K562 (cell line): ENCODE data around the gene CTRB2. TPM values are rescaled to one million over a fixed set of nuclear protein-coding genes. Genes with fewer than 3 reads are reported as not detected.
A peak's percentile ranks its signal among the peaks of the same experiment; 100 is the strongest.

Experiments
- BHLHE40 ChIP-seq: IDR thresholded peaks from 2 replicates; pipeline ENCODE4 v1.6.1; 2011; ENCODE audit warnings: low read length, improper control_type of control experiment
- EP400 ChIP-seq: fragments of 450-650 bp; IDR thresholded peaks from 2 replicates; pipeline ENCODE4 v1.6.1; 2017; ENCODE audit warnings: antibody characterized with exemption, mild to moderate bottlenecking, moderate library complexity
- RB1 ChIP-seq: fragments of 450-650 bp; IDR thresholded peaks from 2 replicates; pipeline ENCODE4 v1.6.1; 2017; ENCODE audit warnings: low read depth, mild to moderate bottlenecking
- SLC30A9 ChIP-seq: fragments of 250-450 bp; sonication (Bioruptor Pico); IDR thresholded peaks from 2 replicates; pipeline ENCODE4 v1.8.0; 2022; ENCODE audit warnings: mild to moderate bottlenecking, moderate library complexity
- TSC22D4 ChIP-seq: fragments of 450-650 bp; IDR thresholded peaks from 2 replicates; pipeline ENCODE4 v1.6.1; 2016; ENCODE audit warnings: missing genetic modification characterization, missing biosample characterization, control low read depth
- YY1 ChIP-seq, 3 experiments: IDR thresholded peaks; 2 replicates each; pipeline ENCODE4 v1.6.1; 2011; ENCODE audit warnings: low read length in 2 of 3, mild to moderate bottlenecking in 2 of 3, moderate library complexity in 2 of 3, borderline replicate concordance in 1 of 3, control low read depth in 1 of 3, low read depth in 1 of 3; ENCODE audit not compliant: insufficient read depth in 3 of 3, insufficient replicate concordance in 2 of 3, control insufficient read depth in 1 of 3, insufficient read length in 1 of 3; ENCODE audit errors: extremely low read depth in 1 of 3
- polyA plus RNA-seq, 8 experiments: library from polyadenylated mRNA; depleted of rRNA in 4 of 8; stranded (reverse) in 5 of 8; unstranded in 3 of 8; fragments of >200 nt; fragmentation: Nextera tagmentation in 2 of 8; fragmentation: Illumina TruSeq in 1 of 8; extraction: Ambion mirVana in 2 of 8; extraction: Trizol in 1 of 8; gene quantifications; 2 replicates each; pipeline versions ENCODE4 v1.2.1 to v1.2.3, GENCODE V29; 2011 to 2014; ENCODE audit warnings: inconsistent platforms in 1 of 8, missing spikeins in 1 of 8
- total RNA-seq, 7 experiments: library from RNA; depleted of rRNA in 6 of 7; stranded (reverse); fragments of >200 nt in 6 of 7; fragmentation: Illumina TruSeq in 2 of 7; extraction: Trizol in 2 of 7; gene quantifications; 2 replicates each; pipeline versions ENCODE4 v1.2.1 to v1.2.3, GENCODE V29; 2011 to 2021; ENCODE audit warnings: low replicate concordance in 1 of 7
- TF ChIP-seq, protein P1 (sequence below), 2 experiments: fragments of 450-650 bp; formaldehyde crosslinking in 1 of 2; IDR thresholded peaks; 2 replicates each; pipeline versions ENCODE4 v1.4.0 to v1.6.1; 2014 to 2020; ENCODE audit warnings: mild to moderate bottlenecking in 2 of 2, borderline replicate concordance in 1 of 2, low read depth in 1 of 2
- TF ChIP-seq, protein P2 (sequence below): conservative IDR thresholded peaks from 2 replicates; pipeline ENCODE4 v1.6.1; 2011; ENCODE audit warnings: low read depth, mild to moderate bottlenecking, low read length; ENCODE audit not compliant: control insufficient read depth
- TF ChIP-seq, protein P3 (sequence below): sonication (generic); formaldehyde crosslinking; IDR thresholded peaks from 2 replicates; pipeline ENCODE4 v1.8.0; 2022; ENCODE audit warnings: mild to moderate bottlenecking, missing genetic modification reagents
- TF ChIP-seq, protein P4 (sequence below): fragments of 450-650 bp; formaldehyde crosslinking; IDR thresholded peaks from 2 replicates; pipeline ENCODE4 v1.4.0; 2022; ENCODE audit warnings: missing genetic modification characterization
- TF ChIP-seq, protein P5 (sequence below): sonication (generic); formaldehyde crosslinking; IDR thresholded peaks from 2 replicates; pipeline ENCODE4 v1.8.1; 2023; ENCODE audit warnings: mild to moderate bottlenecking, missing genetic modification reagents

Gene CTRB2
- total and polyA plus RNA-seq, 9 of the 15 experiments (the other 6 are each of a cell fraction or from before 2014, with no cell fraction given), result 5.1 TPM; not detected in 8

DNA sequence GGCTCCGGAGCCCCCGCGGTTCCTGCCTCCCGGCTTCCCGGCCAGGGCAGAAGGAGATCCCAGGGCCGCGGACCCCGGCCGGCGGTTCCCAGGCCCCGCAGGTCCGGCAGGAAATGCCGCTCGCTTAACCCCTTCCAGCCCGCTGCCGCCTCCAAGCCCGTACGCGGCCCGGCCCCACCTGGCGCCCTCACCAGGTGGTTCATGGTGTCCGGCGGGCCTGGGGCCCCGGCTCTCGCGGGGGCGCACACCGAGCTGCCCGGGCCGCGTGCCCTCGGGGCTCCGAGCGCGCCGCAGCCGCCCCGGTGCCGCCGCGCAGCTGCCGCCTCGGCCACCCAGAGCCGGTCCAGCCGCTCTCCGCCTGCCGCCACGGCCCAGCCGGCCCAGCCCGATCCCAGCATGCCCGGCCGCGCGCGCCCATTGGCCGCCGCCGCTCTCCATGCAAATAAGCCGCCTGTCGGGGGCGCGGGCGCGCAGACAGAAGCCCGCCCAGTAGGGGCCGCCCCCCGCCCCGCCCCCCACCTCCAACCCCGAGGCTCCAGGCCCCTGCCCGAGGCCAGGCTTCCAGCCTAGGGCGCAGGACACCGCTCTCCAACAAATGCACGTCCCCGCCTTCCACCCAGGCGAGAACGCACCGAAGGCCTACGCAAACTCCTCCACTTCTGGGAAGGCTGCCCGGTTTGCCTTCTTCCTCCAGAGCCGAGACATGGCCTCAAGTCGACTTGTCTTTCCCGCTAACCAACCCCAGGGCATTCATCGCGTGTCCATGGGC is 44.5 kb upstream of the CTRB2 start, which contains the start of gene BCAR1 (continued):
- TF ChIP-seq SLC30A9, result no peak
- TF ChIP-seq, protein P1, sequence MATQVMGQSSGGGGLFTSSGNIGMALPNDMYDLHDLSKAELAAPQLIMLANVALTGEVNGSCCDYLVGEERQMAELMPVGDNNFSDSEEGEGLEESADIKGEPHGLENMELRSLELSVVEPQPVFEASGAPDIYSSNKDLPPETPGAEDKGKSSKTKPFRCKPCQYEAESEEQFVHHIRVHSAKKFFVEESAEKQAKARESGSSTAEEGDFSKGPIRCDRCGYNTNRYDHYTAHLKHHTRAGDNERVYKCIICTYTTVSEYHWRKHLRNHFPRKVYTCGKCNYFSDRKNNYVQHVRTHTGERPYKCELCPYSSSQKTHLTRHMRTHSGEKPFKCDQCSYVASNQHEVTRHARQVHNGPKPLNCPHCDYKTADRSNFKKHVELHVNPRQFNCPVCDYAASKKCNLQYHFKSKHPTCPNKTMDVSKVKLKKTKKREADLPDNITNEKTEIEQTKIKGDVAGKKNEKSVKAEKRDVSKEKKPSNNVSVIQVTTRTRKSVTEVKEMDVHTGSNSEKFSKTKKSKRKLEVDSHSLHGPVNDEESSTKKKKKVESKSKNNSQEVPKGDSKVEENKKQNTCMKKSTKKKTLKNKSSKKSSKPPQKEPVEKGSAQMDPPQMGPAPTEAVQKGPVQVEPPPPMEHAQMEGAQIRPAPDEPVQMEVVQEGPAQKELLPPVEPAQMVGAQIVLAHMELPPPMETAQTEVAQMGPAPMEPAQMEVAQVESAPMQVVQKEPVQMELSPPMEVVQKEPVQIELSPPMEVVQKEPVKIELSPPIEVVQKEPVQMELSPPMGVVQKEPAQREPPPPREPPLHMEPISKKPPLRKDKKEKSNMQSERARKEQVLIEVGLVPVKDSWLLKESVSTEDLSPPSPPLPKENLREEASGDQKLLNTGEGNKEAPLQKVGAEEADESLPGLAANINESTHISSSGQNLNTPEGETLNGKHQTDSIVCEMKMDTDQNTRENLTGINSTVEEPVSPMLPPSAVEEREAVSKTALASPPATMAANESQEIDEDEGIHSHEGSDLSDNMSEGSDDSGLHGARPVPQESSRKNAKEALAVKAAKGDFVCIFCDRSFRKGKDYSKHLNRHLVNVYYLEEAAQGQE (IDR thresholded peaks at IDR 0.05; ENCODE audit: borderline replicate concordance), result peak; percentile 48; the same call in 1 of the 2 replicates
- TF ChIP-seq, protein P1 (CRISPR knock-in tag; IDR thresholded peaks at IDR 0.05; ENCODE audit: low read depth), result no peak
- peak; percentile 40; the same call in 1 of the 2 replicates for TF ChIP-seq RB1
- no peak for TF ChIP-seq TSC22D4 (tag)
- TF ChIP-seq, protein P2, sequence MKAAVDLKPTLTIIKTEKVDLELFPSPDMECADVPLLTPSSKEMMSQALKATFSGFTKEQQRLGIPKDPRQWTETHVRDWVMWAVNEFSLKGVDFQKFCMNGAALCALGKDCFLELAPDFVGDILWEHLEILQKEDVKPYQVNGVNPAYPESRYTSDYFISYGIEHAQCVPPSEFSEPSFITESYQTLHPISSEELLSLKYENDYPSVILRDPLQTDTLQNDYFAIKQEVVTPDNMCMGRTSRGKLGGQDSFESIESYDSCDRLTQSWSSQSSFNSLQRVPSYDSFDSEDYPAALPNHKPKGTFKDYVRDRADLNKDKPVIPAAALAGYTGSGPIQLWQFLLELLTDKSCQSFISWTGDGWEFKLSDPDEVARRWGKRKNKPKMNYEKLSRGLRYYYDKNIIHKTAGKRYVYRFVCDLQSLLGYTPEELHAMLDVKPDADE, result peak; percentile 51; the same call in 1 of the 2 replicates
- 0 out of 2 replicates have a peak, but pooled peaks have one; percentile 9 for TF ChIP-seq BHLHE40
- TF ChIP-seq, protein P3, sequence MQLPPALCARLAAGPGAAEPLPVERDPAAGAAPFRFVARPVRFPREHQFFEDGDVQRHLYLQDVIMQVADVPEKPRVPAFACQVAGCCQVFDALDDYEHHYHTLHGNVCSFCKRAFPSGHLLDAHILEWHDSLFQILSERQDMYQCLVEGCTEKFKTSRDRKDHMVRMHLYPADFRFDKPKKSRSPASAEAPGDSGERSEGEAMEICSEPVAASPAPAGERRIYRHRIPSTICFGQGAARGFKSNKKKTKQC (CRISPR knock-in tag), result 0 out of 2 replicates have a peak, but pooled peaks have one; percentile 23
- TF ChIP-seq, protein P4, sequence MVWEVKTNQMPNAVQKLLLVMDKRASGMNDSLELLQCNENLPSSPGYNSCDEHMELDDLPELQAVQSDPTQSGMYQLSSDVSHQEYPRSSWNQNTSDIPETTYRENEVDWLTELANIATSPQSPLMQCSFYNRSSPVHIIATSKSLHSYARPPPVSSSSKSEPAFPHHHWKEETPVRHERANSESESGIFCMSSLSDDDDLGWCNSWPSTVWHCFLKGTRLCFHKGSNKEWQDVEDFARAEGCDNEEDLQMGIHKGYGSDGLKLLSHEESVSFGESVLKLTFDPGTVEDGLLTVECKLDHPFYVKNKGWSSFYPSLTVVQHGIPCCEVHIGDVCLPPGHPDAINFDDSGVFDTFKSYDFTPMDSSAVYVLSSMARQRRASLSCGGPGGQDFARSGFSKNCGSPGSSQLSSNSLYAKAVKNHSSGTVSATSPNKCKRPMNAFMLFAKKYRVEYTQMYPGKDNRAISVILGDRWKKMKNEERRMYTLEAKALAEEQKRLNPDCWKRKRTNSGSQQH (CRISPR knock-in tag), result no peak
- TF ChIP-seq YY1 (IDR thresholded peaks at IDR 0.05; ENCODE audit: borderline replicate concordance in 1 of 3, control insufficient read depth in 1 of 3, extremely low read depth in 1 of 3, insufficient read depth in 3 of 3, insufficient read length in 1 of 3, insufficient replicate concordance in 2 of 3, low read depth in 1 of 3, low read length in 2 of 3), result peak in 2 of 3 experiments; percentile 56 to 75
- no peak for TF ChIP-seq EP400
- TF ChIP-seq, protein P5, sequence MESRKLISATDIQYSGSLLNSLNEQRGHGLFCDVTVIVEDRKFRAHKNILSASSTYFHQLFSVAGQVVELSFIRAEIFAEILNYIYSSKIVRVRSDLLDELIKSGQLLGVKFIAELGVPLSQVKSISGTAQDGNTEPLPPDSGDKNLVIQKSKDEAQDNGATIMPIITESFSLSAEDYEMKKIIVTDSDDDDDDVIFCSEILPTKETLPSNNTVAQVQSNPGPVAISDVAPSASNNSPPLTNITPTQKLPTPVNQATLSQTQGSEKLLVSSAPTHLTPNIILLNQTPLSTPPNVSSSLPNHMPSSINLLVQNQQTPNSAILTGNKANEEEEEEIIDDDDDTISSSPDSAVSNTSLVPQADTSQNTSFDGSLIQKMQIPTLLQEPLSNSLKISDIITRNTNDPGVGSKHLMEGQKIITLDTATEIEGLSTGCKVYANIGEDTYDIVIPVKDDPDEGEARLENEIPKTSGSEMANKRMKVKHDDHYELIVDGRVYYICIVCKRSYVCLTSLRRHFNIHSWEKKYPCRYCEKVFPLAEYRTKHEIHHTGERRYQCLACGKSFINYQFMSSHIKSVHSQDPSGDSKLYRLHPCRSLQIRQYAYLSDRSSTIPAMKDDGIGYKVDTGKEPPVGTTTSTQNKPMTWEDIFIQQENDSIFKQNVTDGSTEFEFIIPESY (CRISPR knock-in tag), result peak; percentile 84
